GM12892 (cell line): Measurements from ENCODE around the gene XRCC1.

ENCODE experiments used
- POLR2A ChIP-seq: IDR thresholded peaks from 2 replicates; pipeline ENCODE4 v1.6.1; 2011; ENCODE audit warnings: low read depth, low read length, control low read depth
- POLR2AphosphoS5 ChIP-seq: IDR thresholded peaks from 2 replicates; pipeline ENCODE4 v1.6.1; 2011; ENCODE audit warnings: low read depth, low read length, control low read depth
- TAF1 ChIP-seq: IDR thresholded peaks from 2 replicates; pipeline ENCODE4 v1.6.1; 2011; ENCODE audit warnings: low read depth, mild to moderate bottlenecking, control low read depth, low read length, borderline replicate concordance

GRCh38 chr19:43563816-43564457, 11.4 kb downstream of the XRCC1 start:
- TF ChIP-seq POLR2A (no peak), POLR2AphosphoS5 (no peak), TAF1 (no peak)
